Upper lobe of left lung (tissue), 6 donors: ENCODE results near the gene PPFIA2. TPM values are rescaled to one million over a fixed set of nuclear protein-coding genes. Genes with fewer than 3 reads are reported as not detected.
A peak's percentile ranks its signal among the peaks of the same experiment; 100 is the strongest.
"Not testable (repeated sequence)": the region's sequence is repeated elsewhere in the genome, so short reads cannot be mapped to it uniquely, and the experiment has no call there.

Source experiments
- ATAC-seq, 2 donors: fragments of 200-7000 bp; cut with Tn5 transposase; one replicate each; pipeline ENCODE4 v1.9.1; 2022; ENCODE audit warnings: mild to moderate bottlenecking in 2 of 2, moderate library complexity in 2 of 2; ENCODE audit not compliant: low FRiP score in 2 of 2
- DNase-seq, 2 donors: peaks; one replicate each; pipeline ENCODE4 v3.0.0-alpha.2; 2019 to 2020
- H3K27ac ChIP-seq, 4 donors: fragments of 200-600 bp; sonication (generic); one replicate each; pipeline ENCODE4 v1.5.1; 2016 to 2019
- H3K27me3 ChIP-seq, 4 donors: fragments of 200-600 bp; sonication (generic); one replicate each; pipeline ENCODE4 v1.5.1; 2017 to 2019
- H3K36me3 ChIP-seq, 4 donors: fragments of 200-600 bp; sonication (generic); one replicate each; pipeline ENCODE4 v1.5.1; 2016 to 2019
- H3K4me1 ChIP-seq, 4 donors: fragments of 200-600 bp; sonication (generic); one replicate each; pipeline ENCODE4 v1.5.1; 2018 to 2019
- H3K4me3 ChIP-seq, 4 donors: fragments of 200-600 bp; sonication (generic); one replicate each; pipeline ENCODE4 v1.5.1; 2017 to 2019; ENCODE audit warnings: mild to moderate bottlenecking in 2 of 4, moderate library complexity in 1 of 4
- H3K9me3 ChIP-seq, 4 donors: fragments of 200-600 bp; sonication (generic); one replicate each; pipeline ENCODE4 v1.5.1; 2018 to 2019
- EP300 ChIP-seq, 4 donors: sonication (generic); formaldehyde crosslinking; IDR thresholded peaks; one replicate each; pipeline ENCODE4 v1.5.1; 2017; ENCODE audit warnings: antibody characterized with exemption in 4 of 4, control low read depth in 2 of 4
- POLR2A ChIP-seq, 4 donors: fragments of 450-650 bp; IDR thresholded peaks; one replicate each; pipeline ENCODE4 v1.5.1; 2016 to 2017; ENCODE audit warnings: antibody characterized with exemption in 4 of 4, mild to moderate bottlenecking in 2 of 4
- POLR2AphosphoS5 ChIP-seq, 2 donors: sonication (generic); formaldehyde crosslinking; IDR thresholded peaks; one replicate each; pipeline ENCODE4 v1.5.1; 2017; ENCODE audit warnings: antibody characterized with exemption in 2 of 2
- whole genome bisulfite sequencing, 2 donors: methylation state at CpG; one replicate each; pipeline ENCODE4 v1.1.5; 2017 to 2018; 5-methylcytosine and 5-hydroxymethylcytosine counted together
- total RNA-seq, 6 donors: library from RNA; depleted of rRNA in 4 of 6; stranded (reverse); fragments of >200 nt in 4 of 6; gene quantifications; one replicate each; pipeline versions ENCODE4 v1.1.0 to v1.2.1, GENCODE V29; 2016 to 2021
- TF ChIP-seq, protein P1 (sequence below), 6 experiments: fragments of 450-650 bp in 4 of 6; fragments of 200-600 bp in 2 of 6; sonication (generic) in 2 of 6; IDR thresholded peaks; one replicate each; pipeline ENCODE4 v1.5.1; 2016 to 2019; ENCODE audit warnings: antibody characterized with exemption in 6 of 6
- donor health status: DM: no; HTN: no; CAD: no; lungs with moderate emphysema.
- donor health status: DM: no; HTN: yes; CAD: no; lungs with severe emphysema.

PPFIA2 gene
- total RNA-seq, 6 donors from 2014 or later: 1.3 to 7.3 (median 2.6) TPM

DNA sequence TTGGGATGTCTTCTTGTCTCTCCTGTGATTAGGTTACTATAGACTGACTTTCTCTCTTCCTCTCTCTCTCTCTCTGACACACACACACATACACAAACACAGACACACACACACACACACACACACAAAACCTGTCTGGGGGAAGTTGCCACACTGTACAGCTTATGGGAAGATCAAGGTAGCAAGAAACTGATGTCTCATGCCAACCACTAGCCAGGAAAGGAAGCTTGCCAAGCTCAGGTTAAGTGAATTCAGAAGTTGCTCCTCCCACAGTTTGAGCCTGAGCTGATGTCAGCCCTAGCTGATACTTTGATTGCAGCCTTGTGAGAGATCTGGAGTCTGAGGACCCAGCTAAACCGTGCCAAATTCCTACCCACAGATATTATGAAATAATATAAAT lies 67.1 kb downstream of the PPFIA2 start:
- TF ChIP-seq POLR2A (IDR thresholded peaks at IDR 0.05) (no peak), EP300 (IDR thresholded peaks at IDR 0.05) (no peak), POLR2AphosphoS5 (IDR thresholded peaks at IDR 0.05) (no peak)
- TF ChIP-seq, protein P1, sequence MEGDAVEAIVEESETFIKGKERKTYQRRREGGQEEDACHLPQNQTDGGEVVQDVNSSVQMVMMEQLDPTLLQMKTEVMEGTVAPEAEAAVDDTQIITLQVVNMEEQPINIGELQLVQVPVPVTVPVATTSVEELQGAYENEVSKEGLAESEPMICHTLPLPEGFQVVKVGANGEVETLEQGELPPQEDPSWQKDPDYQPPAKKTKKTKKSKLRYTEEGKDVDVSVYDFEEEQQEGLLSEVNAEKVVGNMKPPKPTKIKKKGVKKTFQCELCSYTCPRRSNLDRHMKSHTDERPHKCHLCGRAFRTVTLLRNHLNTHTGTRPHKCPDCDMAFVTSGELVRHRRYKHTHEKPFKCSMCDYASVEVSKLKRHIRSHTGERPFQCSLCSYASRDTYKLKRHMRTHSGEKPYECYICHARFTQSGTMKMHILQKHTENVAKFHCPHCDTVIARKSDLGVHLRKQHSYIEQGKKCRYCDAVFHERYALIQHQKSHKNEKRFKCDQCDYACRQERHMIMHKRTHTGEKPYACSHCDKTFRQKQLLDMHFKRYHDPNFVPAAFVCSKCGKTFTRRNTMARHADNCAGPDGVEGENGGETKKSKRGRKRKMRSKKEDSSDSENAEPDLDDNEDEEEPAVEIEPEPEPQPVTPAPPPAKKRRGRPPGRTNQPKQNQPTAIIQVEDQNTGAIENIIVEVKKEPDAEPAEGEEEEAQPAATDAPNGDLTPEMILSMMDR (IDR thresholded peaks at IDR 0.05): no peak
- Histone ChIP-seq H3K4me3 (no peak overlapping the region), H3K9me3 (no peaks in the 10 kb centered on the region), H3K27me3 (no peaks in the 10 kb centered on the region), H3K4me1 (no peaks in the 10 kb centered on the region), H3K36me3 (no peaks in the 10 kb centered on the region), H3K27ac (no peak overlapping the region)
- WGBS, 2 donors: 26 to 63% methylated on average over 1 of the region's 1 CpG
- ATAC-seq (no peak), DNase-seq (peak in 1 of 2 donors; percentile 36)

DNA sequence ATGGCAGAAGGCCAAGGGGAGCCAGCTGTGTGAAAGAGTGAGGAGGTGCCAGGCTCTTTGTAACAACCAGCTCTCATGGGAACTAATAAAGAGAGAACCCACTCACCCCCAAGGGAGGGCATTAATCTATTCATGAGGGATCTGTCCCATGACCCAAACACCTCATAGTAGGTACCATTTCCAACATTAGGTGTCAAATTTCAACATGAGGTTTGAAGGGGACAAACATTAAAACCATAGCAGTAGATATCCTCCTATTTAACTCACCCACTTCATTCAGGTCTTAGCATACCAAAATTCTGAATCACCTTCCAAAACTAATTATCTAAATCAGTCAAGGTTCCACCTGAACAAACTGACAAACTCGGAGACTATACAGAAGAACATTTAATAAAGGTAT lies 75.3 kb downstream of the PPFIA2 start:
- 48 to 55% methylated on average over 1 of the region's 1 CpG for WGBS, 2 donors
- H3K27ac ChIP-seq: no peak overlapping the region
- H3K9me3 ChIP-seq: no peaks in the 10 kb centered on the region
- no peaks in the 10 kb centered on the region for H3K36me3 ChIP-seq
- H3K4me1 ChIP-seq: no peaks in the 10 kb centered on the region
- no peak overlapping the region for H3K4me3 ChIP-seq
- DNase-seq (no peak), ATAC-seq (no peak)
- no peaks in the 10 kb centered on the region for H3K27me3 ChIP-seq
- TF ChIP-seq POLR2A (IDR thresholded peaks at IDR 0.05) (no peak), EP300 (IDR thresholded peaks at IDR 0.05) (no peak), POLR2AphosphoS5 (IDR thresholded peaks at IDR 0.05) (no peak)
- TF ChIP-seq, protein P1 (IDR thresholded peaks at IDR 0.05): no peak

DNA sequence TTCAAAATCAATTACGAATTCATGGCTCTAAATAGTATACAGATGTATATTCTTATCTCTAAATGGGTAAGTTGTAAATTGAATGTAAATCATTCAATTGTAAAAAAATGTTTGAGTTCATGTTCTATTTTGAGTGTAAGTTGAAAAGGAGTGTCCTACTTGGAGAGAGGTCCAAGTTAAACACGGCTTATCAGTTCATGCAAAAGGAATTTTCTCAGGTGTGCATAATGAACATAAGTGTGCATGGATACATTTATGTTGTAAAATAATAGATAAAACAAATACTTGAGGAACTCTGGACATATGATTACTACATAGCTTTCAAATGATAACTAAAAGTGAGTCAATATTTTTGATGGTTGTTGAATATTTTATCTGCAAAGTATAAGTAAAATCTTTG lies 79.5 kb downstream of the PPFIA2 start:
- no peaks in the 10 kb centered on the region for H3K27me3 ChIP-seq
- no peak overlapping the region for H3K27ac ChIP-seq
- ATAC-seq (no peak), DNase-seq (no peak)
- H3K4me1 ChIP-seq: no peaks in the 10 kb centered on the region
- H3K9me3 ChIP-seq: no peaks in the 10 kb centered on the region
- no peaks in the 10 kb centered on the region for H3K36me3 ChIP-seq
- 65 to 70% methylated on average over 2 of the region's 2 CpGs for WGBS, 2 donors
- TF ChIP-seq EP300 (IDR thresholded peaks at IDR 0.05) (no peak), POLR2AphosphoS5 (IDR thresholded peaks at IDR 0.05) (no peak), POLR2A (IDR thresholded peaks at IDR 0.05) (no peak)
- TF ChIP-seq, protein P1 (IDR thresholded peaks at IDR 0.05): no peak
- no peak overlapping the region for H3K4me3 ChIP-seq

DNA sequence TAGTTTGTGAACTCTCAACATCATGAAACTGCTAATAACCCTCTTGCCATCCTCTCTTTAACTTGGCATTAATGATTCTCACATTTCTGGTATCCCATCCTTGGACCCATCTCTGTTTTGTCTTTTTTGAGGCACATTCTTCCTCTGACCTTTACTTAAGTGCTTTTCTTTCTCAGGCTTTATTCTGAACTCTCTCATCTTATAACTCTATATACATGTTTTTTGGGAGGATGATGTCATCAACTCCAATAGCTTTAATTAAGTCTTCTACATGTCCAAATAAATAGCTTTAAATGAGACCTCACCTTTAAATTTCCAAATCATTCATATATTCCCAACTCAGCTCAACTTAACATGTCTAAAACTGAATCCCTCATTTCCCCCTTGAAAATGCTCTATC lies 88.4 kb downstream of the PPFIA2 start:
- DNase-seq (no peak), ATAC-seq (no peak)
- Histone ChIP-seq H3K27ac (no peak overlapping the region), H3K4me1 (no peaks in the 10 kb centered on the region), H3K27me3 (no peaks in the 10 kb centered on the region), H3K36me3 (no peaks in the 10 kb centered on the region), H3K4me3 (no peak overlapping the region), H3K9me3 (no peaks in the 10 kb centered on the region)
- TF ChIP-seq EP300 (IDR thresholded peaks at IDR 0.05) (no peak), POLR2AphosphoS5 (IDR thresholded peaks at IDR 0.05) (no peak), POLR2A (IDR thresholded peaks at IDR 0.05) (no peak)
- TF ChIP-seq, protein P1 (IDR thresholded peaks at IDR 0.05): no peak

DNA sequence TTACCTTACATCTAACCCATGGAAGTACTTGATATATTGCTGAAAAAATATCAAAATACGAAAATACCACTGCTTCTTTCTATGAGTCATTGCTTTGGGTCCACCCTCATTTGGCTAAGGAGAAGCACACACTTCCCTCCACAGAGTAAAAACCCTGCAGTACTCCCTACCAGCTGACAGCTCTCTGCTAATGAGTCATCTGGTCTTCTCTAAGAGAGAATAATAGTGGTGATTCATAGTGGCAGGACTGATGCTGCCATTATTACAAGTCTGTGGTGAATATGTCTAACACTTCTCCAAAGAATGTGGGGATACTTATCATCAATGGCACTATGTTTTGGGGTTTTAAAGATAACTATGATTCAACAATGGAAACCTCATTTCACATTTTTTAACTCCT lies 90.7 kb downstream of the PPFIA2 start:
- 19 to 35% methylated on average over 1 of the region's 1 CpG for WGBS, 2 donors
- DNase-seq: no peak

DNA sequence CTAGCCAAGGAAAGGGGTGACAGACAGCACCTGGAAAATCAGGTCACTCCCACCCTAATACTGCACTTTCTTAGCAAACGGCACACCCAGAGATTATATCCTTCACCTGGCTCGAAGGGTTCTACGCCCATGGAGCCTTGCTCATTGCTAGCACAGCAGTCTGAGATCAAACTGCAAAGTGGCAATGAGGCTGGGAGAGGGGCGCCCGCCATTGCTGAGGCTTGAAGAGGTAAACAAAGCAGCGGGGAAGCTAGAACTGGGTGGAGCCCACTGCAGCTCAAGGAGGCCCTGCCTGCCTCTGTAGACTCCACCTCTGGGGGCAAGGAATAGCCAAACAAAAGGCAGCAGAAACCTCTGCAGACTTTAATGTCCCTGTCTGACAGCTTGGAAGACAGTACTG lies 99.8 kb downstream of the PPFIA2 start:
- 82 to 91% methylated on average over 6 of the region's 6 CpGs for WGBS, 2 donors
- not testable (repeated sequence) for H3K4me3 ChIP-seq, DNase-seq, H3K36me3 ChIP-seq, H3K27ac ChIP-seq, H3K4me1 ChIP-seq, H3K27me3 ChIP-seq, H3K9me3 ChIP-seq, ATAC-seq

More for the DNA sequence above, 90.7 kb downstream of the PPFIA2 start:
- Histone ChIP-seq H3K36me3 (no peaks in the 10 kb centered on the region), H3K4me3 (no peak overlapping the region), H3K4me1 (no peaks in the 10 kb centered on the region), H3K9me3 (no peaks in the 10 kb centered on the region), H3K27me3 (no peaks in the 10 kb centered on the region), H3K27ac (no peak overlapping the region)
- TF ChIP-seq, protein P1 (IDR thresholded peaks at IDR 0.05): no peak
- no peak for TF ChIP-seq POLR2AphosphoS5 (IDR thresholded peaks at IDR 0.05)
- TF ChIP-seq EP300 (IDR thresholded peaks at IDR 0.05): no peak
- no peak for TF ChIP-seq POLR2A (IDR thresholded peaks at IDR 0.05)
- peak; percentile 55 to 57 for ATAC-seq
